MM.1S (cell line): Measurements from ENCODE around the gene PRKCZ.

Source experiments
- CTCF ChIP-seq: fragments of 300-600 bp; sonication (generic); IDR thresholded peaks from 2 replicates; pipeline ENCODE4 v1.5.1; 2016; ENCODE audit warnings: antibody characterized with exemption, low read length, mixed read lengths
- EZH2 ChIP-seq: fragments of 300-600 bp; sonication (generic); optimal IDR thresholded peaks from 2 replicates; pipeline ENCODE3; 2017; ENCODE audit warnings: low read depth, mild to moderate bottlenecking, antibody characterized with exemption, low read length, mixed read lengths
- EZH2phosphoT487 ChIP-seq: fragments of 300-600 bp; sonication (generic); IDR thresholded peaks from 2 replicates; pipeline ENCODE4 v1.6.1; 2018; ENCODE audit warnings: antibody characterized with exemption, low read length

GRCh38 chr1:2039251-2039650 lies 11.0 kb upstream of the PRKCZ start:
- TF ChIP-seq CTCF = no peak
- no peak for TF ChIP-seq EZH2
- no peak for TF ChIP-seq EZH2phosphoT487
